Keratinocyte (primary cell): ENCODE results near the gene GJD3. TPM values are rescaled to one million over a fixed set of nuclear protein-coding genes. Genes with fewer than 3 reads are reported as not detected.
"Not testable (repeated sequence)": the region's sequence is repeated elsewhere in the genome, so short reads cannot be mapped to it uniquely, and the experiment has no call there.

ENCODE experiments used
- DNase-seq: peaks from one replicate; pipeline ENCODE4 v3.0.0-alpha.2; 2011; ENCODE audit warnings: low read depth, missing footprints, low spot score
- FAIRE-seq: peaks from 2 replicates; lab custom pipeline; 2011; peaks lifted over from hg19 to GRCh38; lab: Jason Lieb, UNC
- H2AFZ ChIP-seq: 2 replicates; pipeline ENCODE4 v1.6.0; 2012; ENCODE audit warnings: low read length, control low read depth, inconsistent platforms; ENCODE audit not compliant: control insufficient read depth
- H3K27ac ChIP-seq: 2 replicates; pipeline ENCODE4 v1.5.1; 2011; ENCODE audit warnings: low read length; ENCODE audit not compliant: control insufficient read depth, insufficient read depth
- H3K27me3 ChIP-seq: 3 replicates; pipeline ENCODE4 v1.6.0; 2011; ENCODE audit warnings: low read length; ENCODE audit not compliant: control insufficient read depth, insufficient read depth; ENCODE audit errors: extremely low read depth
- H3K36me3 ChIP-seq, 2 experiments: 2 replicates in 1 of 2; 3 replicates in 1 of 2; pipeline ENCODE4 v1.5.1; 2011; ENCODE audit warnings: low read length in 2 of 2, mild to moderate bottlenecking in 1 of 2; ENCODE audit not compliant: control insufficient read depth in 2 of 2, insufficient read depth in 2 of 2; ENCODE audit errors: extremely low read depth in 1 of 2
- H3K4me1 ChIP-seq: 3 replicates; pipeline ENCODE4 v1.5.1; 2011; ENCODE audit warnings: low read length; ENCODE audit not compliant: control insufficient read depth, insufficient read depth; ENCODE audit errors: extremely low read depth
- H3K4me2 ChIP-seq: 3 replicates; pipeline ENCODE4 v1.6.0; 2011; ENCODE audit warnings: low read depth, low read length; ENCODE audit not compliant: control insufficient read depth, insufficient read depth; ENCODE audit errors: extremely low read depth
- H3K4me3 ChIP-seq, 3 experiments: fragments of 200-600 bp in 1 of 3; sonication (generic) in 1 of 3; 2 replicates in 2 of 3; 3 replicates in 1 of 3; pipeline ENCODE4 v1.5.1; 2011 to 2016; ENCODE audit warnings: low read length in 3 of 3, mild to moderate bottlenecking in 3 of 3, control low read depth in 2 of 3, inconsistent platforms in 1 of 3, low read depth in 1 of 3, mixed read lengths in 1 of 3, mixed run types in 1 of 3, moderate library complexity in 1 of 3; ENCODE audit not compliant: control insufficient read depth in 2 of 3, insufficient read depth in 2 of 3; ENCODE audit errors: extremely low read depth in 1 of 3
- H3K79me2 ChIP-seq: 2 replicates; pipeline ENCODE4 v1.6.0; 2012; ENCODE audit warnings: low read length; ENCODE audit not compliant: control insufficient read depth, insufficient read depth
- H3K9ac ChIP-seq: 3 replicates; pipeline ENCODE4 v1.6.0; 2011; ENCODE audit warnings: low read length; ENCODE audit not compliant: control insufficient read depth, insufficient read depth; ENCODE audit errors: extremely low read depth
- H3K9me1 ChIP-seq: 3 replicates; pipeline ENCODE4 v1.6.0; 2011; ENCODE audit warnings: low read length; ENCODE audit not compliant: control insufficient read depth, insufficient read depth; ENCODE audit errors: extremely low read depth
- H3K9me3 ChIP-seq: 2 replicates; pipeline ENCODE4 v1.5.1; 2012; ENCODE audit warnings: low read depth, low read length; ENCODE audit not compliant: control insufficient read depth
- H4K20me1 ChIP-seq: 3 replicates; pipeline ENCODE4 v1.6.0; 2011; ENCODE audit warnings: low read length; ENCODE audit not compliant: control insufficient read depth, insufficient read depth; ENCODE audit errors: extremely low read depth
- EZH2 ChIP-seq: IDR thresholded peaks from one replicate; pipeline ENCODE4 v1.6.1; 2012; ENCODE audit warnings: inconsistent platforms, mild to moderate bottlenecking, low read length, moderate library complexity
- dilution Hi-C: fragments of 300-500 bp; cut with MboI; formaldehyde crosslinking; loops from one replicate; pipeline ENCODE4 v1.7.0; 2020; ENCODE audit warnings: low sequenced_read_pairs; ENCODE audit not compliant: extremely low pct_ligation_motif_present
- polyA plus RNA-seq, 5 experiments: library from polyadenylated mRNA; depleted of rRNA in 3 of 5; stranded (reverse) in 3 of 5; stranded (forward) in 1 of 5; unstranded in 1 of 5; fragments of >200 nt; gene quantifications; 1 replicate in 1 of 5; 2 replicates in 3 of 5; 3 replicates in 1 of 5; pipeline versions ENCODE4 v1.2.1 to v1.2.3, GENCODE V29; 2011 to 2012; ENCODE audit warnings: missing spikeins in 2 of 5, low read depth in 1 of 5, low replicate concordance in 1 of 5
- TF ChIP-seq, protein P1 (sequence below), 3 experiments: IDR thresholded peaks in 1 of 3; conservative IDR thresholded peaks in 1 of 3; optimal IDR thresholded peaks in 1 of 3; 2 replicates in 2 of 3; 3 replicates in 1 of 3; pipeline versions ENCODE3 to v1.5.1; 2011; ENCODE audit warnings: low read length in 3 of 3, mild to moderate bottlenecking in 3 of 3, moderate library complexity in 2 of 3, control low read depth in 1 of 3, inconsistent platforms in 1 of 3; ENCODE audit not compliant: insufficient read depth in 2 of 3; ENCODE audit errors: extremely low read depth in 1 of 3

Gene GJD3
- polyA plus RNA-seq, 1 donor (not counting 4 experiments of a cell fraction or from before 2014, with no cell fraction given): not detected

DNA sequence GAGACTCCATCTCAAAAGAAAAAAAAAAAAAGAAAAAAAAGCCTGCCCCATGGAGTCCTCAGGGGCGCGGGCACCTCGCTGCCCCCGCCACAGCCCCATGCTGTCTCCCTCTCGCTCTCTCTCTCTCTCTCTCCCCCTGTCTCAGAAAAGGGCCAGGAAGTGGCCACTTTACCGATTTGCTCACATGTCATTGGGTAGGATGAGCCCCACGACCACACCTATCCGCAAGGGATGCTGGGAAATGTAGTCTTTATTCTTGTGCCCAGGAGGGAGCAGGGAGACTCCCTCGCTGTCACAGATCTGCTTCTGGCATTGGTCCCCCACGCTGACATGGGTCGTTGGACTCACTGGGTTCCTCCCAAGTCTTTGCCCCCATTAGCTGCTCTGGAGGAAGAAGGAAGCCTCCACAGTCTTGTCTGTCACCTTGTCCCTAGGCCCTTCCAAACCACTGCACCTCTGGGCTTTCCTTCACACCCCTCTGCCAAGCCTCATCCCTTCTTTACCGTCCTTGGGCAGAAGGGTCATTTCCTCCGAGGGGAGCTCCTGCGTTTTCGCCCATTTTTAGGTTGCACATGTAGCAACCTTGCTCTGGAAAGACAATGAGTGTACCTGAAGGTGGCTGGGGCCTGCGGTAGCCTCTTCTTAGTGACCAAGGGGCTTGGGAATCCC lies 6.9 kb upstream of the GJD3 start:
- H3K4me3 ChIP-seq: no peak overlapping the region
- no peaks in the 10 kb centered on the region for H3K9me1 ChIP-seq
- H3K9ac ChIP-seq: no peak overlapping the region
- no peaks in the 10 kb centered on the region for H4K20me1 ChIP-seq
- peaks cover 3% of the 10 kb centered on the region for H3K4me1 ChIP-seq
- no peak for FAIRE-seq
- no peaks in the 10 kb centered on the region for H3K9me3 ChIP-seq
- no peaks in the 10 kb centered on the region for H3K36me3 ChIP-seq
- no peak overlapping the region for H3K4me2 ChIP-seq
- TF ChIP-seq EZH2: no peak
- TF ChIP-seq, protein P1, sequence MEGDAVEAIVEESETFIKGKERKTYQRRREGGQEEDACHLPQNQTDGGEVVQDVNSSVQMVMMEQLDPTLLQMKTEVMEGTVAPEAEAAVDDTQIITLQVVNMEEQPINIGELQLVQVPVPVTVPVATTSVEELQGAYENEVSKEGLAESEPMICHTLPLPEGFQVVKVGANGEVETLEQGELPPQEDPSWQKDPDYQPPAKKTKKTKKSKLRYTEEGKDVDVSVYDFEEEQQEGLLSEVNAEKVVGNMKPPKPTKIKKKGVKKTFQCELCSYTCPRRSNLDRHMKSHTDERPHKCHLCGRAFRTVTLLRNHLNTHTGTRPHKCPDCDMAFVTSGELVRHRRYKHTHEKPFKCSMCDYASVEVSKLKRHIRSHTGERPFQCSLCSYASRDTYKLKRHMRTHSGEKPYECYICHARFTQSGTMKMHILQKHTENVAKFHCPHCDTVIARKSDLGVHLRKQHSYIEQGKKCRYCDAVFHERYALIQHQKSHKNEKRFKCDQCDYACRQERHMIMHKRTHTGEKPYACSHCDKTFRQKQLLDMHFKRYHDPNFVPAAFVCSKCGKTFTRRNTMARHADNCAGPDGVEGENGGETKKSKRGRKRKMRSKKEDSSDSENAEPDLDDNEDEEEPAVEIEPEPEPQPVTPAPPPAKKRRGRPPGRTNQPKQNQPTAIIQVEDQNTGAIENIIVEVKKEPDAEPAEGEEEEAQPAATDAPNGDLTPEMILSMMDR (optimal IDR thresholded peaks at IDR 0.05 in 1 of 3, IDR thresholded peaks at IDR 0.05 in 1 of 3, conservative IDR thresholded peaks at IDR 0.05 in 1 of 3; ENCODE audit: extremely low read depth in 1 of 3, insufficient read depth in 2 of 3, low read length in 3 of 3): no peak
- no peak overlapping the region for H3K27ac ChIP-seq
- DNase-seq: no peak
- no peaks in the 10 kb centered on the region for H3K79me2 ChIP-seq
- dilution Hi-C loops: no loop called here
- no peak overlapping the region for H2AFZ ChIP-seq
- H3K27me3 ChIP-seq: no peaks in the 10 kb centered on the region

DNA sequence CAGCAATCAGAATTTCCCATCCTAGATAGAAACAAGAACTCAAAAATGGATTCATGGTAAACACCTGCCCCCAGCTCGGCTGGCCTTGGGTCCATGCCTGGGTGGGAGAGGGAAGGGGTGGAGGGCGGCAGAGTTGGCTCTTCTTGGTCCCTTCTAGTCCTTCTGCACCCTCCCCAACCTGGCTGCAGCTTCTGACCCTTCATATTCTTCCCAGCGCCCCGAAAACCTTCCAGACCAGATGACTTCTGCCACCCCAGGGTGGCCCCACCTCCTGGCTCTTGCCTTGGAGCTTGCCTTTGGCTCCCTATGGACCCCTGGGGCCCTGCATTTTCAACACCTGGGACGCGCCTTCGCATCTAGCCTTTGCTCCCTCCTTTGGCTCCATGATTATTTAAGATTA lies 5.4 kb upstream of the GJD3 start:
- Histone ChIP-seq H2AFZ (no peak overlapping the region), H3K27ac (no peak overlapping the region), H3K9ac (no peak overlapping the region), H3K36me3 (no peaks in the 10 kb centered on the region), H3K4me1 (peaks cover 3% of the 10 kb centered on the region), H3K27me3 (no peaks in the 10 kb centered on the region), H3K4me3 (no peak overlapping the region), H4K20me1 (no peaks in the 10 kb centered on the region), H3K9me1 (no peaks in the 10 kb centered on the region), H3K79me2 (no peaks in the 10 kb centered on the region), H3K9me3 (no peaks in the 10 kb centered on the region), H3K4me2 (no peak overlapping the region)
- dilution Hi-C loops: no loop called here
- TF ChIP-seq, protein P1 (optimal IDR thresholded peaks at IDR 0.05 in 1 of 3, IDR thresholded peaks at IDR 0.05 in 1 of 3, conservative IDR thresholded peaks at IDR 0.05 in 1 of 3; ENCODE audit: extremely low read depth in 1 of 3, insufficient read depth in 2 of 3, low read length in 3 of 3): no peak
- TF ChIP-seq EZH2: no peak
- no peak for DNase-seq
- no peak for FAIRE-seq

DNA sequence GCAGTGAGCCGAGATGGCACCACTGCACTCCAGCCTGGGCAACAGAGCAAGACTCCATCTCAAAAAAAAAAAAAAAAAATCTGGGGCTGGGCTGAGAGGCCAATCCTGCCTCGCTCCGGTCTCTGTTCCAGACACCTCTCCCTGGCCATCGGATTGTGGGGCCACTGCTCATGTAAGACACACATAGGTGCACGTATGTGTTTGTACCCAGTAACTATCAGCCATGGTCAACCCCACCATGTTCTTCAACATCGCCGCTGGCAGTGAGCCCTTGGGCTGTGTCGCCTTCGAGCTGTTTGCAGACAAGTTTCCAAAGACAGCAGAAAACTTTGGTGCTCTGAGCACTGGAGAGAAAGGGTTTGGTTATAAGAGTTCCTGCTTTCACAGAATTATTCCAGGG lies 3.2 kb upstream of the GJD3 start:
- H3K9me3 ChIP-seq, H3K4me1 ChIP-seq, H3K27ac ChIP-seq, FAIRE-seq, H3K9me1 ChIP-seq, H3K4me3 ChIP-seq, H4K20me1 ChIP-seq, H2AFZ ChIP-seq, H3K27me3 ChIP-seq, H3K4me2 ChIP-seq, dilution Hi-C loops, H3K79me2 ChIP-seq, H3K9ac ChIP-seq, DNase-seq, H3K36me3 ChIP-seq: not testable (repeated sequence)
